ENCODE measurements around the gene BCL6.

The BCL6 gene

DNA sequence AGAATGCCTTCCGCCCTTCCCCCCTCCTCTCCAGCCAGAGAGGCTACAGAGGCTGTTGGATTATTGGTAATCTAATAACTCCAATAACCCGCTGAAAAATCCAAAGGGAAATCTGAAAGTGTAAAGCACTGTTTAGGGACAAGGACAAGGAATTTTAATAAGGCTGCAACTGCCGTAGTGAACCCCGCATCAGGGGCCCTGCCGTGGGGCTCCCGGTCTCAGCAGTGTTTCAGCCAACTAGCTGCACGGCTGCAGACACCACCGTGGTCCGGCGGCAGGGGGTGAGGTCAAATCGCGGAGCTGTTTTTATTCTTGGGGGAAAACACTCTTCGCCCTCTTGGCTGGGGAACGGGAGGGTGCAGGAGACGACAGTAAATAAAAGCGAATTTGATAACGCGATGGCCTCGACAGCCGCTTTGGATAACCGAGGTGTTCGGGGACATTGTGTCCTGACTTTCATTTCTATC, 6.1 kb downstream of the BCL6 start:
- peak in 2 of 3 donors; percentile 15 to 20 for DNase-seq (ENCODE audit: low read depth in 2 of 3, low spot score in 1 of 3)

- peak; percentile 58 to 80 (median 61) for DNase-seq (ENCODE audit: low read depth in 2 of 3, low spot score in 1 of 3)
These were observed 6.8 kb downstream of the BCL6 start for GRCh38 chr3:187738331-187739093.

DNA sequence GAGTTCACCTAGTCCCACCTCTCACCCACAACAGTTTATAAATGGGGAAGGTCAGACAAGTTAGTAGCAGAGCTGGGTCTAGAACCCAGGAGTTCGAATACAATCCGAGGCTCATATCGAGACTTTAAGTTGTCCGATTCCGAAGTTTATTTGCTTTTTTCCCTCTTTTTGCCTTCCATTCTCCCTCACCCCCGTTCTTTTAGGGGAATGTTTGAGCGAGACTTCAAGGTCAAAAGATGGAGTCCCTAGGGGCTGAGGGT, 7.3 kb downstream of the BCL6 start:
- DNase-seq (ENCODE audit: low read depth in 2 of 3, low spot score in 1 of 3) = peak in 1 of 3 donors; percentile 46

DNA sequence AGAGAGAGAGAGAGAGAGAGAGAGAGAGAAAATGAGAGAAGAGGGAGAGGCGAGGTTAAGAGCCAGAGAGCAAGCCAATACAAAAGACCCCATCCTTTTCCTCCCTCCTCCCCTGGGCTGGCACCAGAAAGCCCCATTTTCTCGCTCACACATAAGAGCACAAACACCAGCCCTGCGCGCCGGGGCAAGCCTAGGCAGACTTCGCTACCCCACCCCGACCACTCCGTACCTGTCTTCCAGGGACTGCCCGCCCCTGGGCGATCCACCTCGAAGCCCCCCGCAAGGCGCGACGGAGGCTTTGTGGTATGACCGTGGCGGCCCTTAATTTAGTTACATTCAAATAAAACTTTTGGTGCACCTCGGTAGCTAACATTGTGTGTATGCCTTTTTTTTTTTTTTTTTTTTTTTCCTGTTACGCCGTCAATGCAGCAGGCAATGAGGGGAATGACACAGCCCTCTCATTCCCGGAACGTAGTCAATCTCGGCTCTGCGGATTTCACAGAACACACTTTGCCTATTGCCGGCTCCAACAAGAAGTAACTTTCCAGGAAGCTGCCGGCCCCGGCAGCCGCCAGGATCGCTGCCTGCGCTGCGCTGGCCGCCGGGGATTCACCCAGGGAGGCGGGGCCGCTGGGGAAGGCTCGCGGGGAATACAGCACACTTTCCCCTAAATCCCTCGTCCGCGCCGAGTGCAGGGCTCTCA, 7.7 kb downstream of the BCL6 start:
- peak in 2 of 3 donors; percentile 62 to 70 for DNase-seq (ENCODE audit: low read depth in 2 of 3, low spot score in 1 of 3)

GRCh38 chr3:187737006-187737367, 8.3 kb downstream of the BCL6 start:
- no peak for DNase-seq (ENCODE audit: low read depth in 2 of 3, low spot score in 1 of 3)

DNA sequence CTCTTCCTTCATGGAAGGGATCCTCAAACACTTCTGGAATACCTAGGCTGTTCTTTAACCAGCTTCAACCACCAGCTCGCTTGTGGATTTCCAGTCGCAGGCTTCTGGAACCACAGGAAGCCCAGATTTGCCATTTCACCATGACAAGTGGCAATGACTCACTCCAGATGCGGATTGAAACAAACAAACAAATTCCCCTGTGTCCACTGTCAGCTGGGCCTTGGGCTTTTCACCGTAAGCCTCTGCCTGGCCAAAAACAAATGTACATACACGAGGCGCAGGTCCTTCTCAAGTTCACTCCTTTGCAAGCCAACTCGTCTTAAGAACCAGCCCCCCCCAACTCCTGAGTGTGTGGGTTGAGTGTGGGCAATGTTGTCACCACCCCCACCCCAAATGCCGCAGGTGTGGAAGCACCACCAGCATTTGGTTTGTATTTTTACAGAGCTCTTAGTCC, 8.8 kb downstream of the BCL6 start:
- DNase-seq (ENCODE audit: low read depth in 2 of 3, low spot score in 1 of 3) = no peak

DNA sequence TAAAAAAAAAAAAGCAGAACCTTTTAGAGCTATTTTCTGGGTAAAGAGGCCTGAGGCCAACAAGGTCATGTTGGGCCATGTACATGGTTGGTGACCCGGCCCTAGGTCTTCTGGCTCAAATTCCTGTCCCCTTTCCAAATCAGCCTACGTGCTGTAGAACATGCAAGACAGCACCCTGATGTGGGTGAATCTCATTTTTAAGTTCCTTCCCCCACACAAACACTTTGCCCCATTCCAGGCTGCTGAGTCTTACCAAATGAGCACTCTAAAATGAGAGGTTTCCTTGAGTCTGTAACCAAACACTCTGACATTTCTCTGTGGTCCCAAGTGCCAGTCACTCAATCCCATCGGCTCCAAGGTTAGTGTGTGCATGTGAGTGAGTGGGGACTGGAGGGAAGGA, 9.4 kb downstream of the BCL6 start:
- no peak for DNase-seq (ENCODE audit: low read depth in 2 of 3, low spot score in 1 of 3)

DNA sequence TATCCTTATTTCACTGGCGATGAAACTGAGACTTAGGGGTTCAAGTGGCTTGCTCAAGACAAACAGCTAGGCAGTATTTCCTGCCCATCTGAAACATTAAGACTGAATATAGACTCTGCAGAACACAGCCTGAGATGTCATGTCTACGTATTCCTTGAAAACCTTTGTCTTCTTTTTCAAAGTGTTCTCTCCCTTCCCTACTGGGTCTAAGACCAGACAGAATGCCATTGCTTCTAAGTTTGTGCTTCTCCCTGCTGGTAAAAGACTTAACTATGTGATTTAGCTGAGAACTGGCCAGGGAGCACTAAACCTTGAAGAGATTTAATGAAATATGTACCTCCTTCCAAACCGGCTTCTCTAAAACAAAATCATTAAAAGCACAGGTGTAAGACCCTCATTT, 9.9 kb downstream of the BCL6 start:
- no peak for DNase-seq (ENCODE audit: low read depth in 2 of 3, low spot score in 1 of 3)

DNA sequence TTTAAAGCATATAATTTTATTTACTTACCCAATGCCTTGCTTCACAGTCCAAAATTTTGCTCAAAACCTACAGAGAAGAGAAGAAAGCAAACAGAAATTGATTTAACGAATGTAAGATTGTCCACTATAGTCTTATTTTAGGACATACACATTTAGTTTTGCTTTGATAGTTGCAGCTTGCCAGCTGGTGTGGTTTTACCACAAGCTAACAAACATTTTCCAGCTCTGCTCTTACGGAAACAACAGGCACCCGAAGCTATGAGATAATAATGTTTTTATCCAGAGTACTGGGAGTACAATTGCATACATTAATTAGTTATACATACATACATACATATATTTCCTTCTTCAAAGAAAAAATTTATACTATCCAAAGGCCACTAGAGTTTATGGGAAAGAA, 10.4 kb downstream of the BCL6 start:
- no peak for DNase-seq (ENCODE audit: low read depth in 2 of 3, low spot score in 1 of 3)

- DNase-seq (ENCODE audit: low read depth in 2 of 3, low spot score in 1 of 3) = no peak
These were observed 11.9 kb downstream of the BCL6 start for GRCh38 chr3:187733371-187733770.

DNA sequence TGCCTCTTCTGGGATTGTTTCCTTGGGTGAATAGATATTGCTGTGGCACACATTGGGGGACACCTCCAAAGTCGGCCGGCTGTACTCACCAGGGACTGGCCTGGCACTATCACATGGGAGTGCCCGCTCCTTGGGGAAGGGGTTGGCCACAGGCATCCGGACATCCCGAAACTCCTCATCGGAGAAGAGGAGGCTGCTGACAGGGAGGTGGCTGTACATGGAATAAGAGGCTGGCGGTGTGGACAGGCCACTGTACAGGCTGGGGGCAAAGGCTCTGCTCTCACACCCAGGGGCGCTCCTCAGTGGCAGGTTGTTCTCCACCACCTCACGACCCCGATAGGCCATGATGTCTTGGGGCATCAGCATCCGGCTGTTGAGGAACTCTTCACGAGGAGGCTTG, 15.7 kb downstream of the BCL6 start:
- no peak for DNase-seq (ENCODE audit: low read depth in 2 of 3, low spot score in 1 of 3)

DNA sequence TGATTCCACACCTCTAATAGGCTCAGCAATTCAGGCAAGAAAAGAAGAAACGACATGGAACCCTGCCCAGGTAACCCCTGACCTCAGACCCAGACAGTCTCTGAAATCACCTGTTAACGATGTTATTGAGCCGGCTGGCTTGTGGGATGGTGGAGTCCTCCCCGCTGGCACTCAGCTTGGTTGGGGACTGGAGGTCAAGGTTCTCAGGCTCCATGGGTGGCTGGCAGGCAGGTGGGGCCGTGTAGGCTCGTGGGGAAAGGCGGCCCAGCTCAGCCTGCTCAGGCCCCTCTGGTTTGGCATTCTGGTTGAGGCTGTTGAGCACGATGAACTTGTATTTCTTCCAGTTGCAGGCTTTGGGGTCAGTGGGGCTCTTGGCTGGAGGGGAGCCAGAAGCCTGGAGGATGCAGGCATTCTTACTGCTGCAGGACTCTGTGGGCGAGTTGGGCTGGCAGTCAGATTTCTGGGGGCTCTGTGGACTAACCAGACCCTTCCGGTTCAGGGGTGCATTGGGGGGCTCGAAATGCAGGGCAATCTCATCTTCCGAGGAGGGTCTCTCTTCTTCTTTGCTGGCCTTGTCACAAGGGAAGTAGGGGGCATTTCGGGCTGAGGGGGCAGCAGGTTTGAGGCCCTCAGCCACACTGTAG, 16.2 kb downstream of the BCL6 start:
- no peak for DNase-seq (ENCODE audit: low read depth in 2 of 3, low spot score in 1 of 3)

- no peak for DNase-seq (ENCODE audit: low read depth in 2 of 3, low spot score in 1 of 3)
These were observed 17.0 kb downstream of the BCL6 start for GRCh38 chr3:187728248-187728647.

DNA sequence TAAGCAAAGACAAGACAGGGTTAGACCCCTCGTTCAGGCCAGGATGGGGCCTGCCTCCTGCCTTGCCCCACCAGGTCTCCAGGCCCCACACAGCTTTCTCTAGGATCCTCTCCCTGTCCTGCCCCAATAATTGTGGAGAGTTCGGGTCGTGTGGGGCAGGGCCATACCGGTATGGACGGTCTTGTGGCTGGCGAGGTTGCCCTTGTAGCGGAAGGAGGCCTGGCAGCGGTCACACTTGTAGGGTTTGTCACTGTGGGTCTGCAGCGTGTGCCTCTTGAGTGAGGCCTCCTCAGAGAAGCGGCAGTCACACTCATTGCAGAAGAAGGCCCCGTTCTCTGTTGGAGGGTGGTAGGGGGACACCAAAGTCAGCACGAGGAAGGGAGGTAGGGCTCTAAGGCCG, 18.7 kb downstream of the BCL6 start:
- no peak for DNase-seq (ENCODE audit: low read depth in 2 of 3, low spot score in 1 of 3)

GRCh38 chr3:187725653-187726370, 19.5 kb downstream of the BCL6 start:
- no peak for DNase-seq (ENCODE audit: low read depth in 2 of 3, low spot score in 1 of 3)

- DNase-seq (ENCODE audit: low read depth in 2 of 3, low spot score in 1 of 3) = no peak
These were observed 20.0 kb downstream of the BCL6 start for GRCh38 chr3:187725224-187725623.

- no peak for DNase-seq (ENCODE audit: low read depth in 2 of 3, low spot score in 1 of 3)
These were observed 23.1 kb downstream of the BCL6 start for GRCh38 chr3:187722206-187722612.

DNA sequence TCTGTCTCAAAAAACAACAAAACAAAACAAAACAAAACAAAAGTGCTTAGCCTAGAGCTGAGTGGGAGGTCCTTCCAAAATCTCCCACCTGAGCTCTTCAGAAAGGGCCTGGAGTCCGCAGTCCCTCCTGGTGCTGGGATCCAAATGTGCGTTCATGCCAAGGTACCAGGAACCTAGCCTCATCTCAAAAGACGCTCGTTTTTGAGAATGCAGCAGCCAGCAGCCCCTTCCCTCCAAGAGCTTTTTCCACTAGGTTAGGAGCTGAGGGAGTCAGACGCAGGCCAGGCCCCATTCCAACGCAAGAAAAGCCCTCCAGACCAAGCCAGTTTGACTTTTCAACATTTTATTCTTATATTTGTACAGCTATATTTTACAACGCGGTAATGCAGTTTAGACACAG, 24.2 kb downstream of the BCL6 start:
- no peak for DNase-seq (ENCODE audit: low read depth in 2 of 3, low spot score in 1 of 3)

- DNase-seq (ENCODE audit: low read depth in 2 of 3, low spot score in 1 of 3) = no peak
These were observed 25.0 kb downstream of the BCL6 start for GRCh38 chr3:187720337-187720670.

GRCh38 chr3:187719628-187720336, 25.5 kb downstream of the BCL6 start:
- no peak for DNase-seq (ENCODE audit: low read depth in 2 of 3, low spot score in 1 of 3)

DNA sequence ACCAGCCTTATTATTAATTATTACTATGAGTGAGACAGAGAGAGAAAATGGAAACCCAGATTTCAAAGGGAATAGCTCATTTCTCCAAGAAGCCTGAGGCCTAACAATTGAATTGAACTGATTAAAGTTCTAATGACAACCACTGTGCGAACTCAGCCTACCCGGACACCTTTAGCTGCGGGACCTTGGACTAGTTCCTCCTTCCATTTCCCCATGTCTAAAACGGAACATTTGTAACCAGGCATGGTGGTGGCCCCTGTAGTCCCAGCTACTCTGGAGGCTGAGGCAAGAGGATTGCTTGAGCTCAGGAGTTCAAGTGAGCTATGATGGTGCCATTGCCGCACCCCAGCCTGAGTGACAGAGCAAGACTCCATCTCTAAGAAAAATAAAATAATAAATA, 26.5 kb downstream of the BCL6 start:
- DNase-seq (ENCODE audit: low read depth in 2 of 3, low spot score in 1 of 3) = no peak
